ENCODE data around the gene GNAL. TPM values are rescaled to one million over a fixed set of nuclear protein-coding genes. Genes with fewer than 3 reads are reported as not detected.

Gene GNAL
- total RNA-seq, 2 experiments from 2014 or later = 0.04 to 0.27 TPM

DNA sequence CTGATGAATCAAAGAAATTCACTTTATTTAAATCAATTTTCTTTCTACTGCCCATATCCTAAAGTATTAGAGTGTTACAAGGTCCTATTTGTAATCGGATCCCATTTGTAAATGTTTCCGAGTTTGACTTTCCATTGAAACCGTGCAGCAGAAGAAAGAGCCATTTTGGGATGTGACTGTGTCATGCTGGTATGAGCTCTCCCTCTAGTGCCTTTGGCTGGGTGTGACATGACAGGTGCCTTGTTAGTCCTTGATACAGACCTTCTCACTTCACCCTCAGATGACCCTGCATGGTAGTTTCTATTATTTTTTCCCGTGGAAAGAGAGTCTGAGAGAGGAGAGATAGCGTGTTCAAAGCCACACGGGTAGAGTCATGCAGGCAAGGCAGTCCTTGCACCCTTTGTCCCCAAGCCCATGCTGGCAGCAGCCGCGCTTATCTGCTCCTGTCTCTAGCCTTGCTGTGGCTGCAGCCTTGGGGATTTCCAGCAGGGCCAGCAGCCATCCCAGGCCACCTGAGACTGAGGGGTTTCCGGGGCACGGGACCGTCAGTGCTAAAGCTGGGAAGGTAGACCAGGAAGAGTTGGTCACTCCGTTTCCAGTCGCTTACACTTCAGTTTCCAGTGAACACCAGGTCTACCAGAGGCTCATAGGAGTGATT lies 183.5 kb downstream of the GNAL start:
- H3K4me1 Mint-ChIP-seq = no peaks in the 10 kb centered on the region
- H3K4me3 Mint-ChIP-seq = no peak overlapping the region
- H3K9me3 Mint-ChIP-seq = peaks cover 3% of the 10 kb centered on the region
- ChIA-PET POLR2A (no interaction called here), CTCF (interaction anchor here (1.0 kb wide), 1 partner anchor 8 kb away, joined by 3 read pairs; no protein-coding TSS in a partner anchor)
- H3K27ac Mint-ChIP-seq = no peak overlapping the region
- H3K27me3 Mint-ChIP-seq = peaks cover 7% of the 10 kb centered on the region
- peaks cover 3% of the 10 kb centered on the region for H3K36me3 Mint-ChIP-seq (ENCODE audit: low read depth)
- no peak for DNase-seq

- H3K9me3 Mint-ChIP-seq = peaks cover 3% of the 10 kb centered on the region
- DNase-seq = no peak
- peaks cover 3% of the 10 kb centered on the region for H3K36me3 Mint-ChIP-seq (ENCODE audit: low read depth)
- CTCF ChIA-PET = no interaction called here
- no peak overlapping the region for H3K4me3 Mint-ChIP-seq
- H3K27me3 Mint-ChIP-seq = peaks cover 7% of the 10 kb centered on the region
- H3K4me1 Mint-ChIP-seq = no peaks in the 10 kb centered on the region
- no peak overlapping the region for H3K27ac Mint-ChIP-seq
- POLR2A ChIA-PET = no interaction called here
These were observed 184.7 kb downstream of the GNAL start for GRCh38 chr18:11873670-11874340.

DNA sequence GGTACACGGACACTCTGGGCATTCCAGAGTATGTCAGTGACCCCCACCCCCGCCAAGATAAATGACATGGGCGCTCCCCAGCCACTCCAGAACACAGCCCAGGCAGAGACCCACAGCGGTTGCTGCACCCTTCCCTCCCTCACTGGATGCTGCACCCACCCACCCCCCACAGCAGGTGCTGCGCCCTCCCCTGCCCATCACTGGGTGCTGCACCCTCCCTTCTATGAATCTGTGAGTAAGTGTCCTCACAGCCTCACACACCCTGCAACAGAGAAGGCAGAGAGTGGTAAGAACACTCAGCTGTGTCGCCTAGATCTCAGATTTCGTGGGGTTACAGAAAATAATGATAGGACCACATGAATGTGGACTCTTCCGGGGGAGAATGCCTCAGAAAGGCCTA lies 185.6 kb downstream of the GNAL start:
- Mint-ChIP-seq H3K4me3 (no peak overlapping the region), H3K4me1 (no peaks in the 10 kb centered on the region), H3K9me3 (peaks cover 3% of the 10 kb centered on the region), H3K36me3 (ENCODE audit: low read depth) (peaks cover 3% of the 10 kb centered on the region), H3K27ac (no peak overlapping the region), H3K27me3 (peaks cover 7% of the 10 kb centered on the region)
- CTCF ChIA-PET = interaction anchor here (0.6 kb wide), 1 partner anchor 152 kb away, joined by 4 read pairs; no protein-coding TSS in a partner anchor
- DNase-seq = no peak
- POLR2A ChIA-PET = no interaction called here

- Mint-ChIP-seq H3K4me3 (no peak overlapping the region), H3K27me3 (no peaks in the 10 kb centered on the region), H3K36me3 (ENCODE audit: low read depth) (peaks cover 3% of the 10 kb centered on the region), H3K4me1 (no peaks in the 10 kb centered on the region), H3K27ac (no peak overlapping the region), H3K9me3 (peaks cover 3% of the 10 kb centered on the region)
- CTCF ChIA-PET = interaction anchor here (0.6 to 0.9 kb wide), 3 partner anchors 70 to 531 kb away, joined by 3 read pairs; no protein-coding TSS in a partner anchor
- POLR2A ChIA-PET = no interaction called here
- DNase-seq = no peak
These were observed 188.6 kb downstream of the GNAL start for GRCh38 chr18:11877497-11878135.

DNA sequence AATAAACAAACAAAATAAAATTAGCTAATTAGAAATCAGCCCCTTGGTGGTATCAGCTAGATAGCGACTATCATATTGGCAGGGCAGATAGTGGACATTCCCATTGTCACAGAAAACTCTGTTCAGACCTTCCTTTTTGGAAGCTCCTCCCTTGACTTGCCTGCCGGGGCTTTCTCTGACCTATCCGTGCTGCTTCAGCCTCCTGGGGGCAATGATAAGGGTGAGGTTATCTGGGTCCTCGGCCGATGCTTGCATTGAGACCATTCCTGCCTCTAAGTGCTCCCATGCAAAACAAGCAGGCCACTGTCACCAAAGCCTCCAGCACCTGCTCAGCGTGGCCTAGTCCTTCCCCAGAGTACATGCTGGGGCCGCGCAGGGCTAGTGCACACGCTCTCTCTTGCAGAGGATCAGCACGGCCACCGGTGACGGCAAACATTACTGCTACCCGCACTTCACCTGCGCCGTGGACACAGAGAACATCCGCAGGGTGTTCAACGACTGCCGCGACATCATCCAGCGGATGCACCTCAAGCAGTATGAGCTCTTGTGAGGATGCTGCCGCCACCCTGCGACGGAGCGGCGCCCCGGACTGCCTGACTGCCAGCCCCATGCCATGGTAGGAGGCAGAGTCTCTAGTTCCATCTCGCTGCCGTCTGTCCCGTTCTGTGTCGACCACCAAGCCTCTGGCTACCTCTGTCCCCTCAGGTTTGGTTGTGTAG lies 191.7 kb downstream of the GNAL start:
- Mint-ChIP-seq H3K9me3 (no peaks in the 10 kb centered on the region), H3K4me3 (no peak overlapping the region), H3K27me3 (no peaks in the 10 kb centered on the region), H3K27ac (no peak overlapping the region), H3K4me1 (no peaks in the 10 kb centered on the region), H3K36me3 (ENCODE audit: low read depth) (peaks cover 12% of the 10 kb centered on the region)
- ChIA-PET CTCF (interaction anchor here (0.5 kb wide), 1 partner anchor 29 kb away, joined by 3 read pairs; no protein-coding TSS in a partner anchor), POLR2A (no interaction called here)
- no peak for DNase-seq

DNA sequence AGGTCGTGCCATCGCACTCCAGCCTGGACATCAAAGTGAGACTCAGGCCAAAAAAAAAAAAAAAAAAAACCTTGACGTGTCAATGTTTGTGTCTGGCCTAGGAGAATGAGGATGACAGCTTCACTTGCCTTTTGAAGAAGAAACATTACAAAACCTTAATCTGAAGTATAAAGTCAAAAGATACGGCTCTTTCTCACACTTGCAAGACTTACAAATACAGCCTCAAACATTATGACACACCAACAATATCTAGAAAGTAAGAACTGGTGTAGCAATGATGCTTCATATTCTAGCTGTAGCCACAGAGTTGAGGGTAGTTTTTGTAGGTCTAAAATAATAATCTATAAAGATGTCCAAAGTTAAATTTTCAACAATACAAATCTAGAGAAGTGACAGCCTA lies 193.6 kb downstream of the GNAL start:
- peaks cover 9% of the 10 kb centered on the region for H3K36me3 Mint-ChIP-seq (ENCODE audit: low read depth)
- no peak for DNase-seq
- CTCF ChIA-PET = no interaction called here
- H3K27me3 Mint-ChIP-seq = no peaks in the 10 kb centered on the region
- H3K4me3 Mint-ChIP-seq = no peak overlapping the region
- no peaks in the 10 kb centered on the region for H3K4me1 Mint-ChIP-seq
- H3K9me3 Mint-ChIP-seq = no peaks in the 10 kb centered on the region
- POLR2A ChIA-PET = no interaction called here
- H3K27ac Mint-ChIP-seq = no peak overlapping the region

DNA sequence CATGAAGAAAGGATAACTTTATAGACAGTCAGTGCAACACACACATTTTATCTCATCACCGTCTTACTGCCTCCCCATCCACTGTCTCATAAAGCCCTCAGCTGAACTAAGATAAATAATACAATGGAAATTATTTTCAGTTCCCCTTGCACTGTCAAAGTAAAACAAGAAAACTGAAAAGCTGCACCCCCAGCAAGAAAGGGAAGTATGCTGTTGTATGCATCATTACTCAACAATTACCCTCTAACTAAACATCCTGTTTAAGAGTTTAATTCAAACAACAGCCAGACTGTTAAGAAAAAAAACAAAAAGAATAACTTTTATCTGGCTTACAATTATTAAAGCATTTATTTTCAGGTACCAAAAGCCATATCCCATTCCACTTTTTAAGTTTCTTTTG lies 194.1 kb downstream of the GNAL start:
- H3K4me3 Mint-ChIP-seq = no peak overlapping the region
- H3K9me3 Mint-ChIP-seq = no peaks in the 10 kb centered on the region
- H3K36me3 Mint-ChIP-seq (ENCODE audit: low read depth) = peaks cover 14% of the 10 kb centered on the region
- ChIA-PET CTCF (no interaction called here), POLR2A (no interaction called here)
- DNase-seq = no peak
- H3K27ac Mint-ChIP-seq = no peak overlapping the region
- no peaks in the 10 kb centered on the region for H3K27me3 Mint-ChIP-seq
- peaks cover 2% of the 10 kb centered on the region for H3K4me1 Mint-ChIP-seq

- no peak for DNase-seq
- ChIA-PET POLR2A (no interaction called here), CTCF (no interaction called here)
- H3K9me3 Mint-ChIP-seq = no peaks in the 10 kb centered on the region
- H3K27ac Mint-ChIP-seq = no peak overlapping the region
- no peak overlapping the region for H3K4me3 Mint-ChIP-seq
- H3K4me1 Mint-ChIP-seq = peaks cover 2% of the 10 kb centered on the region
- H3K27me3 Mint-ChIP-seq = no peaks in the 10 kb centered on the region
- H3K36me3 Mint-ChIP-seq (ENCODE audit: low read depth) = peaks cover 21% of the 10 kb centered on the region
These were observed 195.4 kb downstream of the GNAL start for GRCh38 chr18:11884396-11885030.

- POLR2A ChIA-PET = no interaction called here
- H3K27ac Mint-ChIP-seq = no peak overlapping the region
- no peaks in the 10 kb centered on the region for H3K27me3 Mint-ChIP-seq
- peaks cover 2% of the 10 kb centered on the region for H3K4me1 Mint-ChIP-seq
- DNase-seq = no peak
- H3K4me3 Mint-ChIP-seq = no peak overlapping the region
- H3K9me3 Mint-ChIP-seq = no peaks in the 10 kb centered on the region
- peaks cover 25% of the 10 kb centered on the region for H3K36me3 Mint-ChIP-seq (ENCODE audit: low read depth)
- CTCF ChIA-PET = no interaction called here
These were observed 196.3 kb downstream of the GNAL start for GRCh38 chr18:11885278-11885947.

DNA sequence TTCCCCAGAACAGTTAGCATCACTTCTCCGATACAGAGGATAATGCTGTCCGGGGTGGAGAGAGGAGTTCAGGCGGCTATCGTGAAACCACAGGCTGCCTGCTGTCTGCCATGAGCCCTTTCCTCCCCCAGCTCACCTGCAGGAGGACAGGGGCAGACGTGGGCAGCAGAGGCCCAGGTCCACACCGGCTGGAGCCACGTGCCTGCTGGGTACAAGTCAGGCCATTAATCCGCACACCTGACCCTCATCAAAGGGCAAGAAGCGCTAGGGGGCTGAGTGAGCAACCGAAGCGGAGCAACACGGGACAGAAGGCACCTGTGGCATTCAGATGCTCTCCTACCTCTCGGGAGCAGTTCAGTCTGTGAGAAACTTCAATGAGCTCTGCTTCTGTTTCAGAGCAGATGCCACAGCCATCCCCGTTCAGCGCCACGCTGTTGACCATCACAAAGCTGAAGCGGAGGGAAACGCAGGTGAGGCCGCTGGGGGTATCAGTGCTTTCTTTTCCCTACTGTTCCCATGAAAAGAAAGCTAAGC lies 197.6 kb downstream of the GNAL start:
- no peak for DNase-seq
- POLR2A ChIA-PET = no interaction called here
- peaks cover 30% of the 10 kb centered on the region for H3K36me3 Mint-ChIP-seq (ENCODE audit: low read depth)
- CTCF ChIA-PET = no interaction called here
- no peak overlapping the region for H3K4me3 Mint-ChIP-seq
- no peak overlapping the region for H3K27ac Mint-ChIP-seq
- peaks cover 2% of the 10 kb centered on the region for H3K4me1 Mint-ChIP-seq
- H3K9me3 Mint-ChIP-seq = no peaks in the 10 kb centered on the region
- H3K27me3 Mint-ChIP-seq = no peaks in the 10 kb centered on the region

DNA sequence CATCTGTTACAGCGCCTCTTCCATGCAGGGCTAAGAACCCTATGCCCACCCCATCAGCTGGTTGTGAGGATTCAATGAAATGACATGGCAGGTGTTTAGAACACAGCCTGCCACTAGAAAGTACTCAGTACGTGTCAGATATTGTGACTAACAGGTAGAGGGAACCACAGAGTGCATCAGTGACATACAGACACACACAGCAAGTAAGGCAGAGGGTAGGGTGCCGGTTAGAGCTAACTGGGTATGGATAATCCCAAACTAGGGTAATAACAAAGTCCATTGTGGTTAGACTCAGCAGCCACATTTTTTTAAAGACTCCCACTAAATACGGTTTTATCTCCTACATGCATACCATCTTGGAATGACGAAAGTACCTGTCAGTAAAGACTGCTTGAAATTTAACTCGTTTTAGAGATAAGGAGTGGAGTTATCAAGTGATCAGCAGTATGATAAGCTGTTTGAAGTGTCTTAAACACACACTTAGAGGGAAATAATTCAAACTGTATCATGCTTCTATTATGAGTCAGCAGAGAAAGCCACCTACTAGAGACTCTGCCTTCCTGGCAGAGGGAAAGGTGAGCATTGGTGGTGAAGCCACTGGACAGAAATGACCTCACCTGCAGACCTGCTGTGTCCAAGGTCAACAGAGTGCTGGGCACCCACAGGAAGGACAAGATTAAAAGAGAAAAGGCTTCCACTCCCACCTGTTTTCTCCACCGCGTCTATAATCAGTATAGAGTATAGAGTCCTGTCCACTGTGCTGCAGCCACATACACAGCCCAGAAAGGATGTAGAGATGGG lies 198.5 kb downstream of the GNAL start:
- Mint-ChIP-seq H3K9me3 (no peaks in the 10 kb centered on the region), H3K4me1 (peaks cover 2% of the 10 kb centered on the region), H3K4me3 (no peak overlapping the region), H3K27me3 (no peaks in the 10 kb centered on the region), H3K36me3 (ENCODE audit: low read depth) (peaks cover 32% of the 10 kb centered on the region), H3K27ac (no peak overlapping the region)
- DNase-seq = no peak
- ChIA-PET POLR2A (interaction anchor here (0.6 kb wide), 1 partner anchor 13 kb away, joined by 3 read pairs; no protein-coding TSS in a partner anchor), CTCF (no interaction called here)

All from activated CD4-positive, alpha-beta T cell treated with anti-CD3 and anti-CD28 coated beads, Interleukin-2, amount 10 ng/mL, durations not matched to agents 7 days and 5 days (primary cell).